ENCODE measurements around the gene GATAD2A. TPM values are rescaled to one million over a fixed set of nuclear protein-coding genes. Genes with fewer than 3 reads are reported as not detected.

GATAD2A gene
- total RNA-seq, 1 experiment from 2014 or later = 189 TPM

DNA sequence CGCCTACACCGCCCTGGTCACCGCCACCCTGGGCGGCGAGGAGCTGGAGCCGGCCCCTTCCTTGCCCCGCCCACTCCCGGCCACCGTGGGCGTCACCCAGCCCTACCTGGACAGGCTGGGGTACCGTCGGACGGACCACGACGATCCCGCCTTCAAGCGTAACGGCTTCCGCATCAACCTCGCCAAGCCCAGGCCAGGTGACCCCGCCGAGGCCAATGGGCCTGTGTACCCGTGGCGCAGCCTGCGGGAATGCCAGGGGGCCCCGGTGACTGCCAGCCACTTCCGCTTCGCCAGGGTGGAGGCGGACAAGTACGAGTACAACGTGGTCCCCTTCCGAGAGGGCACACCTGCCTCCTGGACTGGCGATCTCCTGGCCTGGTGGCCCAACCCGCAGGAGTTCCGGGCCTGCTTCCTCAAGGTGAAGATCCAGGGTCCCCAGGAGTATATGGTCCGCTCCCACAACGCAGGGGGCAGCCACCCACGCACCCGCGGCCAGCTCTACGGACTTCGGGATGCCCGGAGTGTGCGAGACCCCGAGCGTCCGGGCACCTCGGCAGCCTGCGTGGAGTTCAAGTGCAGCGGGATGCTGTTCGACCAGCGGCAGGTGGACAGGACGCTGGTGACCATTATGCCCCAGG lies 139.6 kb downstream of the GATAD2A start:
- Histone ChIP-seq H4K91ac (ENCODE audit: insufficient read length, low read depth, low read length) (no peak overlapping the region), H2BK15ac (ENCODE audit: low read depth, low read length) (no peak overlapping the region), H3K18ac (ENCODE audit: insufficient read length, low read depth, low read length) (no peak overlapping the region), H3K4me1 (ENCODE audit: insufficient read depth, low read length) (no peaks in the 10 kb centered on the region), H3K27ac (ENCODE audit: insufficient read length, low read depth, low read length) (no peak overlapping the region), H3K79me1 (ENCODE audit: insufficient read depth, low read depth, low read length, poor library complexity, severe bottlenecking) (no peaks in the 10 kb centered on the region), H2BK12ac (ENCODE audit: insufficient read length, low read depth, low read length) (no peak overlapping the region), H4K8ac (replicated peaks; ENCODE audit: insufficient read length, low read depth, low read length) (no peak overlapping the region), H3K4me2 (ENCODE audit: insufficient read depth, insufficient read length, low read length) (no peak overlapping the region), H2BK5ac (ENCODE audit: insufficient read length, low read length) (no peak overlapping the region), H3K14ac (ENCODE audit: insufficient read depth, low read length) (no peak overlapping the region), H2BK20ac (ENCODE audit: low read depth, low read length, poor library complexity, severe bottlenecking) (no peak overlapping the region), H2BK120ac (ENCODE audit: low read depth, low read length, poor library complexity, severe bottlenecking) (no peak overlapping the region), H4K20me1 (ENCODE audit: control insufficient read depth, insufficient read depth, insufficient read length) (no peaks in the 10 kb centered on the region), H2AFZ (ENCODE audit: low read length) (no peak overlapping the region), H3K9me3 (ENCODE audit: control insufficient read depth, low read depth, low read length) (no peaks in the 10 kb centered on the region), H3K23me2 (ENCODE audit: insufficient read length, low read depth, low read length, poor library complexity, severe bottlenecking) (peaks cover 5% of the 10 kb centered on the region), H3K56ac (ENCODE audit: insufficient read length, low read depth, low read length) (no peak overlapping the region), H3K9ac (ENCODE audit: extremely low read depth, insufficient read length, low read length) (no peak overlapping the region), H4K5ac (ENCODE audit: insufficient read length, low read depth, low read length) (no peak overlapping the region), H3K23ac (ENCODE audit: insufficient read length, low read depth, low read length) (no peak overlapping the region), H3K27me3 (ENCODE audit: insufficient read depth, low read length) (no peaks in the 10 kb centered on the region), H2AK5ac (ENCODE audit: insufficient read length, low read length) (no peak overlapping the region), H3T11ph (ENCODE audit: low read length) (no peak overlapping the region), H3K79me2 (ENCODE audit: insufficient read depth, low read length) (no peaks in the 10 kb centered on the region), H3K4ac (ENCODE audit: low read depth, low read length) (no peak overlapping the region)
- peaks cover 2 to 4% (median 2%) of the 10 kb centered on the region in 3 experiments; a peak in 4 of 7 replicates for H3K36me3 Mint-ChIP-seq (ENCODE audit: insufficient read depth in 1 of 3, low read depth in 3 of 3)
- H3K4me3 Mint-ChIP-seq = no peak overlapping the region
- H3K27ac Mint-ChIP-seq = no peak overlapping the region
- H3K4me1 Mint-ChIP-seq = peaks cover 2 to 15% of the 10 kb centered on the region in 2 experiments; a peak in 2 of 4 replicates
- H3K9me3 Mint-ChIP-seq = no peaks in the 10 kb centered on the region
- no peak for TF ChIP-seq CTCF (conservative IDR thresholded peaks at IDR 0.05)
- peaks cover 10% of the 10 kb centered on the region for H3K27me3 Mint-ChIP-seq (ENCODE audit: low read depth)
- no CpG with 5 or more reads among the region's 53 CpGs for WGBS (ENCODE audit: extremely low coverage, insufficient read length, low lambda C conversion rate)
- no peak for DNase-seq
